LNCAP (cell line): ENCODE data around the gene GLYR1.

ENCODE experiments used
- TF ChIP-seq, protein P1 (sequence below): fragments of 450-650 bp; IDR thresholded peaks from 2 replicates; pipeline ENCODE4 v1.5.1; 2017; ENCODE audit warnings: mild to moderate bottlenecking

The GLYR1 gene

GRCh38 chr16:4865231-4865860 is 18.3 kb upstream of the GLYR1 start:
- TF ChIP-seq, protein P1, sequence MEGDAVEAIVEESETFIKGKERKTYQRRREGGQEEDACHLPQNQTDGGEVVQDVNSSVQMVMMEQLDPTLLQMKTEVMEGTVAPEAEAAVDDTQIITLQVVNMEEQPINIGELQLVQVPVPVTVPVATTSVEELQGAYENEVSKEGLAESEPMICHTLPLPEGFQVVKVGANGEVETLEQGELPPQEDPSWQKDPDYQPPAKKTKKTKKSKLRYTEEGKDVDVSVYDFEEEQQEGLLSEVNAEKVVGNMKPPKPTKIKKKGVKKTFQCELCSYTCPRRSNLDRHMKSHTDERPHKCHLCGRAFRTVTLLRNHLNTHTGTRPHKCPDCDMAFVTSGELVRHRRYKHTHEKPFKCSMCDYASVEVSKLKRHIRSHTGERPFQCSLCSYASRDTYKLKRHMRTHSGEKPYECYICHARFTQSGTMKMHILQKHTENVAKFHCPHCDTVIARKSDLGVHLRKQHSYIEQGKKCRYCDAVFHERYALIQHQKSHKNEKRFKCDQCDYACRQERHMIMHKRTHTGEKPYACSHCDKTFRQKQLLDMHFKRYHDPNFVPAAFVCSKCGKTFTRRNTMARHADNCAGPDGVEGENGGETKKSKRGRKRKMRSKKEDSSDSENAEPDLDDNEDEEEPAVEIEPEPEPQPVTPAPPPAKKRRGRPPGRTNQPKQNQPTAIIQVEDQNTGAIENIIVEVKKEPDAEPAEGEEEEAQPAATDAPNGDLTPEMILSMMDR: no peak

- TF ChIP-seq, protein P1: no peak
Observed at GRCh38 chr16:4864728-4865127, 17.6 kb upstream of the GLYR1 start.

GRCh38 chr16:4862639-4863038 is 15.6 kb upstream of the GLYR1 start:
- TF ChIP-seq, protein P1: no peak

GRCh38 chr16:4860727-4861342 is 13.7 kb upstream of the GLYR1 start:
- TF ChIP-seq, protein P1: no peak

DNA sequence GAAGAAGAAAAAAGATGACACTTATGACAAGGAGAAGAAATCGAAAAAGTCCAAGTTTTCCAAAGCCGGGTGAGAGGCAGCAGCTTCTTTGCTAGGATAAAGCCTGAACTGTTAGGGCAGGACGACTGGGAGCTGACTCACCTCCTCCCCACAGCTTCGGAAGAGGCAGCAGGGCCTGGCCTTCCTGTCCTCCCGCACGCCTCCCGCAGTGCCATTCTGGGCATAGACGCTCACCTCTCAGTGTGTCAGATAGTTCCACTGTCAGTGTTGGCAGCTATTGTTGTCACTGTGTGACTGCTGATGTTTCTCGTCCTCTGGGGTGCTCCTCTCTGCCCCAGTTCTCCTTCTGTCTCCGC is 12.8 kb upstream of the GLYR1 start:
- TF ChIP-seq, protein P1: no peak

DNA sequence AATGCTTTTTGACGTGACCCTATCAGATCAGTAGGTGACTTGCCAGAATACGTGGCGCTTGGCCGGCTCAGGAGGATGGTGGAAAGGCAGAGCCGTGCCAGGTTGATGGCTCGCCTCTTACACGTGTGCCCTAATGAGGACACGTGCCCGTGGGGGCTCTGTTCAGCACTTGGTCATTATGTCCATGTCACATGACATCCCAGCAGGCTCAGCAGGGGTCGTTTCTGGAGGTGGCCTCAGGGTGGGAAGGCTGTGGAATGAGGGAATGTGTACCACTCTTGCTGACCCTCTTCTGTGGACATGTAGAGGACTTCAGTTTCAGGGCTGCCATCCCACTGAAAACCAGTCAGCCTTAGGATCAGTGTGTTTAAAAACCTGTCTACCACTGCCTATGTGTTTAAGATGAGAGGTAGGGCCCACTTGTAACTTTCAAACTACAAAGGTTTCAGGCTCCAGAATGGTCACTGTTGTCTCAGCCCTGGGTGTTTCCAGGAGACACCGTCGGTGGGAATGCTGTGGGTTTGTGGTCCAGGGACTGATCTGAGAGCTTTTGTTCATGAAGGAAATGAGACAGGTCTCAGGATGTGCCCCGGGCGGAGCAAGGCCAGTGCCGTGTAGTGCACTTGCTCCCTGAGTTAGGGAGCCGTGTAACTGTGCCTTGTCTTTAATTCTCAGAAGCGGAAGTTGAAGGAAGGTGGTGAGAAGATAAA is 12.3 kb upstream of the GLYR1 start:
- TF ChIP-seq, protein P1: no peak

- TF ChIP-seq, protein P1: no peak
Observed at GRCh38 chr16:4855804-4856203, 8.7 kb upstream of the GLYR1 start.
